HL-60 (cell line): Measurements from ENCODE around the gene ZNF385A.

Experiments used
- CTCF ChIP-seq: IDR thresholded peaks from one replicate; pipeline ENCODE4 v1.5.1; 2011; ENCODE audit warnings: low read length, control low read depth, inconsistent platforms; ENCODE audit not compliant: insufficient read depth
- GABPA ChIP-seq: IDR thresholded peaks from 2 replicates; pipeline ENCODE4 v1.6.1; 2012; ENCODE audit warnings: low read depth
- POLR2AphosphoS5 ChIP-seq: IDR thresholded peaks from 2 replicates; pipeline ENCODE4 v1.6.1; 2012; ENCODE audit warnings: low read depth
- REST ChIP-seq: IDR thresholded peaks from 2 replicates; pipeline ENCODE4 v1.6.1; 2012; ENCODE audit warnings: low read depth; ENCODE audit not compliant: insufficient replicate concordance
- SPI1 ChIP-seq: IDR thresholded peaks from 2 replicates; pipeline ENCODE4 v1.6.1; 2012; ENCODE audit warnings: low read depth, mild to moderate bottlenecking, borderline replicate concordance

- TF ChIP-seq CTCF (no peak), POLR2AphosphoS5 (no peak), REST (no peak), SPI1 (peak; percentile 52; the same call in 1 of the 2 replicates), GABPA (no peak)
Observed at GRCh38 chr12:54364413-54364812, 20.1 kb downstream of the ZNF385A start, which contains the start of gene GPR84.
